GM12873 (cell line): ENCODE results near the gene LAMTOR5.

Experiments used
- CTCF ChIP-seq: IDR thresholded peaks from 2 replicates; pipeline ENCODE4 v1.5.1; 2012; ENCODE audit warnings: low read depth, mild to moderate bottlenecking, moderate library complexity, low read length, control low read depth; ENCODE audit not compliant: insufficient read depth; ENCODE audit errors: missing control alignments

Gene LAMTOR5

DNA sequence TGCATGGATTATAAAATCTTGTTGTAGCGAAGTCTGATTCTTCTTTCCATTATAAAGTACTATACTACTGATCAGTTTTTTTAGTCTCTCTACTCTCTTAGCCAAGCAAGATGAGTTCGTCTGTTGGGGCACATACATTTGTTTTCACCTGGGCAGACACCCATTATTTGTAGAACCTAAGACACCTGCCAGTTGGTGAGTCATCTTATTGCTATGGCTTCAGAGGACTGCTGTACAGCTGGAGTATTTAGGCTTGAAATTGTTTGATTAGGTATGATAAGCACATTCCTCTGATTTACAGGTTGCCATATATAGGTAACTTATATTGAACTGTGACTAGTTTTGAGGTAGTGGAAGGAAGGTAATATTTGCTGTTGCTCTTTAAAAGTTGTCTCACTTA, 51.1 kb downstream of the LAMTOR5 start:
- no peak for TF ChIP-seq CTCF

DNA sequence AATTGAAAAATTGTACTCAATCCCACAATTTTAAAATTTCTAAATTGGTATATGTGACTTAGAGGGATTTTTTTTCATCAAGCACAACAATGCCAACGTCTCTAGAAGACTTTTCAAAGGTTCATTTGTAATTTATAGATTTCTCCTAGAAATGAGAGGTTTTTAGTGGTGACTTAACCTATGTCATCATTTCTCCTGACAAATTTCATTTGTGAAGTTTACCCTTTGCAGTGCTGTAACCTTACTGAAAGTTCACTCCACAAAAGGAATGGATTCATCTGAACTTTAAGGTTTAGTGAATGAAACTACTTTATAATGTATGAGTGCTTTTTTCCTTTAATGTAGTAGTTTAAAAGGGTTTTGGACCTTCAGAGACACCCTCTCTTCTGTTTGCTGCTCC, 52.2 kb downstream of the LAMTOR5 start:
- TF ChIP-seq CTCF = no peak
